Heart right ventricle (tissue), 16 donors: Measurements from ENCODE around the gene KRTAP4-16. TPM values are rescaled to one million over a fixed set of nuclear protein-coding genes. Genes with fewer than 3 reads are reported as not detected.

ENCODE experiments used
- ATAC-seq, 8 donors: fragments of 200-7000 bp; cut with Tn5 transposase; one replicate each; pipeline ENCODE4 v1.9.1; 2020; ENCODE audit warnings: mild to moderate bottlenecking in 8 of 8, moderate library complexity in 8 of 8, moderate number of reproducible peaks in 1 of 8
- DNase-seq, 2 donors: peaks; one replicate each; pipeline ENCODE4 v3.0.0-alpha.2; 2020
- H3K27ac ChIP-seq, 10 donors: fragments of 200-600 bp; sonication (generic) in 2 of 10; one replicate each; pipeline versions ENCODE4 v1.5.0 to v1.8.0; 2020 to 2022; ENCODE audit warnings: mild to moderate bottlenecking in 3 of 10
- H3K27me3 ChIP-seq, 7 donors: fragments of 200-600 bp; one replicate each; pipeline ENCODE4 v1.8.0; 2021 to 2022; ENCODE audit warnings: mild to moderate bottlenecking in 2 of 7
- H3K36me3 ChIP-seq, 9 donors: fragments of 200-600 bp; sonication (generic) in 1 of 9; one replicate each; pipeline versions ENCODE4 v1.5.0 to v1.8.0; 2020 to 2022; ENCODE audit warnings: mild to moderate bottlenecking in 2 of 9
- H3K4me1 ChIP-seq, 9 donors: fragments of 200-600 bp; sonication (generic) in 1 of 9; one replicate each; pipeline versions ENCODE4 v1.5.0 to v1.8.0; 2020 to 2022; ENCODE audit warnings: mild to moderate bottlenecking in 4 of 9
- H3K4me3 ChIP-seq, 10 donors: fragments of 200-600 bp; sonication (generic) in 2 of 10; one replicate each; pipeline versions ENCODE4 v1.5.0 to v1.8.0; 2020 to 2022; ENCODE audit warnings: mild to moderate bottlenecking in 7 of 10, moderate library complexity in 2 of 10
- H3K9me3 ChIP-seq, 11 donors: fragments of 200-600 bp in 10 of 11; sonication (generic) in 2 of 11; one replicate each; pipeline versions ENCODE4 v1.5.0 to v1.8.0; 2013 to 2022; ENCODE audit warnings: mild to moderate bottlenecking in 2 of 11, control low read depth in 1 of 11, moderate library complexity in 1 of 11
- CTCF ChIP-seq, 9 donors: fragments of 200-600 bp; sonication (generic) in 2 of 9; IDR thresholded peaks; one replicate each; pipeline versions ENCODE4 v1.5.0 to v1.8.0; 2021 to 2022; ENCODE audit warnings: antibody characterized with exemption in 9 of 9, mild to moderate bottlenecking in 5 of 9, moderate library complexity in 1 of 9
- WGBS, 2 donors: extraction: QIAGEN DNeasy Blood & Tissue Kit; methylation state at CpG; one replicate each; pipeline ENCODE4 v1.1.7; 2013; ENCODE audit warnings: inconsistent platforms in 1 of 2; 5-methylcytosine and 5-hydroxymethylcytosine counted together
- intact Hi-C, 10 donors: fragments of 100-400 bp; cut with DNase I; formaldehyde crosslinking; loops; one replicate each; pipeline versions ENCODE4 v1.11.1 to v1.14.2; 2022
- polyA plus RNA-seq, 2 donors: library from polyadenylated mRNA; stranded (reverse); fragments of 200-250 nt; gene quantifications; one replicate each; pipeline ENCODE4 v1.2.3, GENCODE V29; 2013
- total RNA-seq, 10 donors: library from RNA; stranded (reverse); fragmentation: NEBNext Ultra II Directional in 3 of 10; extraction: Animal tissue kit (Norgen Biotek cat#: 25700) in 3 of 10; gene quantifications; one replicate each; pipeline versions ENCODE4 v1.2.1 to v1.2.4, GENCODE V29; 2021 to 2023
- donor health status: Arrhythmogenic right ventricular cardiomyopathy.
- donor health status: ischemic (EF 13 %, LVEDD 7.1; RV severe dilation, severe dysfunction).
- donor health status: healthy with polysubstance abuse.
- donor health status: DM: no; HTN: yes; CAD: no.
- donor health status: DM: no; HTN: no; CAD: no.
- donor health status: ischemic (EF 25% LVEDD 6.9; RV normal size, moderate dysfunction).
- donor health status: ischemic (EF 25% LVEDD 5.7; RV mildly dilated, moderate dysfunction).
- donor health status: healthy.
- donor health status: DM: yes; HTN: yes; CAD: no.
- donor health status: Ischemic cardiomyopathy.
- donor health status: ischemic (EF 35%, LVEDD 5.7; RV mildly dilated, moderate dysfunction).
- donor health status: nonischemic (EF 11% LVEDD 7.7; RV severe dilation, severe dysfunction).
- donor health status: DM: yes; HTN: yes; CAD: no.
- donor health status: PGD.
- donor health status: ischemic (EF 29% LVEDD 5.4; RV normal size, mild dysfunction).
- donor health status: nonischemic (EF 23%, LVEDD 6.1; RV moderate dilation, normal function).

The KRTAP4-16 gene
- total and polyA plus RNA-seq, 12 donors, result not detected

GRCh38 chr17:41147531-41148204 lies 45.7 kb upstream of the KRTAP4-16 start:
- Histone ChIP-seq H3K27ac (no peak overlapping the region), H3K4me1 (no peaks in the 10 kb centered on the region), H3K4me3 (no peak overlapping the region), H3K27me3 (peaks cover 0 to 15% (median 9%) of the 10 kb centered on the region in 7 donors), H3K9me3 (peaks cover 0 to 18% (median 5%) of the 10 kb centered on the region in 11 donors), H3K36me3 (no peaks in the 10 kb centered on the region)
- DNase-seq, result no peak
- no peak for TF ChIP-seq CTCF (IDR thresholded peaks at IDR 0.05)
- 85 to 92% methylated on average over 2 of the region's 2 CpGs for whole genome bisulfite sequencing, 2 donors
- no peak for ATAC-seq
- intact Hi-C loops, result no loop called here

- 78 to 85% methylated on average over 2 of the region's 2 CpGs for WGBS, 2 donors
- TF ChIP-seq CTCF (IDR thresholded peaks at IDR 0.05), result no peak
- peaks cover 0 to 15% (median 2%) of the 10 kb centered on the region in 7 donors for H3K27me3 ChIP-seq
- DNase-seq (no peak), ATAC-seq (no peak)
- no peaks in the 10 kb centered on the region for H3K4me1 ChIP-seq
- no peaks in the 10 kb centered on the region for H3K36me3 ChIP-seq
- no peak overlapping the region for H3K4me3 ChIP-seq
- intact Hi-C loops, result no loop called here
- H3K27ac ChIP-seq, result no peak overlapping the region
- H3K9me3 ChIP-seq, result peaks cover 0 to 31% (median 5%) of the 10 kb centered on the region in 11 donors
Measured at GRCh38 chr17:41145261-41145660, 43.3 kb upstream of the KRTAP4-16 start.

- Histone ChIP-seq H3K4me1 (no peaks in the 10 kb centered on the region), H3K36me3 (no peaks in the 10 kb centered on the region), H3K27me3 (peaks cover 0 to 15% (median 4%) of the 10 kb centered on the region in 7 donors), H3K9me3 (peaks cover 0 to 35% (median 5%) of the 10 kb centered on the region in 11 donors), H3K4me3 (no peak overlapping the region), H3K27ac (no peak overlapping the region)
- ATAC-seq, result no peak
- TF ChIP-seq CTCF (IDR thresholded peaks at IDR 0.05), result no peak
- 83 to 88% methylated on average over 1 of the region's 1 CpG for WGBS, 2 donors
- DNase-seq, result no peak
- intact Hi-C loops, result no loop called here
Measured at GRCh38 chr17:41144846-41145245, 42.8 kb upstream of the KRTAP4-16 start.

GRCh38 chr17:41141361-41141760 lies 39.4 kb upstream of the KRTAP4-16 start:
- peaks cover 0 to 36% (median 9%) of the 10 kb centered on the region in 11 donors for H3K9me3 ChIP-seq
- H3K27ac ChIP-seq, result no peak overlapping the region
- intact Hi-C loops, result no loop called here
- no peak for ATAC-seq
- peaks cover 0 to 10% (median 0%) of the 10 kb centered on the region in 7 donors for H3K27me3 ChIP-seq
- no peaks in the 10 kb centered on the region for H3K36me3 ChIP-seq
- H3K4me3 ChIP-seq, result no peak overlapping the region
- H3K4me1 ChIP-seq, result no peaks in the 10 kb centered on the region
- no peak for TF ChIP-seq CTCF (IDR thresholded peaks at IDR 0.05)
- DNase-seq, result no peak
